PFSK-1 (cell line): ENCODE results near the gene PRB2. TPM values are rescaled to one million over a fixed set of nuclear protein-coding genes. Genes with fewer than 3 reads are reported as not detected.
"Not testable (repeated sequence)": the region's sequence is repeated elsewhere in the genome, so short reads cannot be mapped to it uniquely, and the experiment has no call there.

ENCODE experiments used
- FOXP2 ChIP-seq: optimal IDR thresholded peaks from 2 replicates; pipeline ENCODE3; 2011; ENCODE audit warnings: borderline replicate concordance, control low read depth, inconsistent platforms; ENCODE audit not compliant: insufficient read depth; ENCODE audit errors: extremely low read length, extremely low read depth
- POLR2AphosphoS5 ChIP-seq: IDR thresholded peaks from 2 replicates; pipeline ENCODE4 v1.6.1; 2012; ENCODE audit warnings: low read depth, mild to moderate bottlenecking, control low read depth, low read length, moderate library complexity
- SIN3A ChIP-seq: IDR thresholded peaks from 2 replicates; pipeline ENCODE4 v1.6.1; 2012; ENCODE audit warnings: mild to moderate bottlenecking, low read length, moderate library complexity, borderline replicate concordance; ENCODE audit not compliant: insufficient read depth
- TAF1 ChIP-seq: IDR thresholded peaks from 2 replicates; pipeline ENCODE4 v1.6.1; 2012; ENCODE audit warnings: low read length, control low read depth, borderline replicate concordance; ENCODE audit not compliant: insufficient read depth
- polyA plus RNA-seq: library from polyadenylated mRNA; unstranded; fragments of >200 nt; gene quantifications from one replicate; pipeline ENCODE4 v1.2.1, GENCODE V29; 2012; ENCODE audit warnings: low read depth, missing spikeins; ENCODE audit not compliant: insufficient read length
- TF ChIP-seq, protein P1 (sequence below), 2 experiments: IDR thresholded peaks; 2 replicates each; pipeline versions ENCODE4 v1.6.1 to v1.8.0; 2011 to 2012; ENCODE audit warnings: low read depth in 2 of 2, low read length in 2 of 2, control low read depth in 1 of 2, inconsistent platforms in 1 of 2, mild to moderate bottlenecking in 1 of 2, moderate library complexity in 1 of 2; ENCODE audit not compliant: insufficient read depth in 1 of 2

Gene PRB2
- not detected for polyA plus RNA-seq

DNA sequence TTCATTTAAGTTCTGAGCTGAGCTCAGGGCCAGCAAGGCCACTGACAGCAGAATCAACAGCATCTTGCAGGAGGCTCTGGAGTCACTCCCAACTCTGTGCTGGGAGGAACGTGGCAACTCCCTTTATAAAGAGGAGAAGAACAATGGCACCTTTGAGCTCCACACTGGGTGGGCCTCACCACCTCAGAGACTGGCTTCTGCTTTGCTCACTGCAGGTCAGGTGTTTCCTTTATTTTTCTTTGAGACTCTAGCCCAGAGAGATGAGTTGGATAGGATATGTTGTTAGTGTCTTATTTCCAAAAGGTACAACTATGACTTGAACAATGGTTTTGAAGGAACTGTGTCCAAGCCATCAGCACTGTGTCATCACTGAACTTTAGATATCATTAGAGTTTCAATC, at the start of gene PRB2:
Gene PRB2, minus strand, starts transcription at position 101 of the 400 bp plus-strand sequence. Its CDS starts 38 bp downstream, at position 63.
- not testable (repeated sequence) for TF ChIP-seq POLR2AphosphoS5, FOXP2, SIN3A

DNA sequence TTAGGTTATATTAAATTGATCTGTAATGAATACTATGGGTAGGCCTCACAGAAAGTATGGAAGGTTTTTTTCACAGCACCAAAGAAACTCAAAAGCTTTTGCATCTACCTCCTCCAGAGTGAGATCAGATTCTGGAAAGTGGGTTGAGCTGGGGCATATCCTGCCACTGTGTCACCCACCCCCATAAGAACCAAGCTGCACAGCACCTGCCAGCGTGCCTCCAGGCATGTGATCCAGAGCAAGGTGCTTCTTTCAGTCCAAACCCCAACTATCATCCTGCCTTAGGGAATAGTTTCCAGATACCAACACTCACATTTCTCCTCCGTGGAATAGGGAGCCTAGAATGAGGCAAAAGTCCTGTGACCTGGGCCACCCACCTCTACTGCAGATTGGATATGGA, 42.6 kb upstream of the PRB2 start:
- TF ChIP-seq SIN3A (no peak), FOXP2 (no peak), POLR2AphosphoS5 (no peak), TAF1 (no peak)
- TF ChIP-seq, protein P1, sequence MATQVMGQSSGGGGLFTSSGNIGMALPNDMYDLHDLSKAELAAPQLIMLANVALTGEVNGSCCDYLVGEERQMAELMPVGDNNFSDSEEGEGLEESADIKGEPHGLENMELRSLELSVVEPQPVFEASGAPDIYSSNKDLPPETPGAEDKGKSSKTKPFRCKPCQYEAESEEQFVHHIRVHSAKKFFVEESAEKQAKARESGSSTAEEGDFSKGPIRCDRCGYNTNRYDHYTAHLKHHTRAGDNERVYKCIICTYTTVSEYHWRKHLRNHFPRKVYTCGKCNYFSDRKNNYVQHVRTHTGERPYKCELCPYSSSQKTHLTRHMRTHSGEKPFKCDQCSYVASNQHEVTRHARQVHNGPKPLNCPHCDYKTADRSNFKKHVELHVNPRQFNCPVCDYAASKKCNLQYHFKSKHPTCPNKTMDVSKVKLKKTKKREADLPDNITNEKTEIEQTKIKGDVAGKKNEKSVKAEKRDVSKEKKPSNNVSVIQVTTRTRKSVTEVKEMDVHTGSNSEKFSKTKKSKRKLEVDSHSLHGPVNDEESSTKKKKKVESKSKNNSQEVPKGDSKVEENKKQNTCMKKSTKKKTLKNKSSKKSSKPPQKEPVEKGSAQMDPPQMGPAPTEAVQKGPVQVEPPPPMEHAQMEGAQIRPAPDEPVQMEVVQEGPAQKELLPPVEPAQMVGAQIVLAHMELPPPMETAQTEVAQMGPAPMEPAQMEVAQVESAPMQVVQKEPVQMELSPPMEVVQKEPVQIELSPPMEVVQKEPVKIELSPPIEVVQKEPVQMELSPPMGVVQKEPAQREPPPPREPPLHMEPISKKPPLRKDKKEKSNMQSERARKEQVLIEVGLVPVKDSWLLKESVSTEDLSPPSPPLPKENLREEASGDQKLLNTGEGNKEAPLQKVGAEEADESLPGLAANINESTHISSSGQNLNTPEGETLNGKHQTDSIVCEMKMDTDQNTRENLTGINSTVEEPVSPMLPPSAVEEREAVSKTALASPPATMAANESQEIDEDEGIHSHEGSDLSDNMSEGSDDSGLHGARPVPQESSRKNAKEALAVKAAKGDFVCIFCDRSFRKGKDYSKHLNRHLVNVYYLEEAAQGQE (IDR thresholded peaks at IDR 0.05; ENCODE audit: insufficient read depth in 1 of 2, low read depth in 2 of 2, low read length in 2 of 2) = no peak

DNA sequence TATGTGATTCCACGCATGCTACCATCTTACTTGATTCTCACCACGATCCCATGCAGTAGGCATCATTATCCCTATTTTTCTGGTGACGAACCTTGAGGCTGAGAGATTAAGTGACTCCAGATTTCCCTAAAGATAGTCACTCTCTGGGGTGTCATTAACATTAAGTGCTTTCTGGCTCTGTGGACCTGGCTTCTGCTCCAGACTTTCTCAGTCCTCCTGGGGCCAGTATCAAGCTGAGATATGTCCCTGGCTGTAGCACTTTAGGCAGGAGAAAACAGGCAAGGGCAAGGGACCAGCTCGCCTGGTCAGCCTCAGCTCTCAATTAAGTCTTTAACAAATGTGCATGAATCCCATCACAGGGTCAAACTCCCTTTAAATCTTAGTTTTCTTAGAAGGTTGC, 38.3 kb upstream of the PRB2 start:
- TF ChIP-seq, protein P1 (IDR thresholded peaks at IDR 0.05; ENCODE audit: insufficient read depth in 1 of 2, low read depth in 2 of 2, low read length in 2 of 2) = no peak
- TF ChIP-seq FOXP2 (no peak), SIN3A (no peak), TAF1 (no peak), POLR2AphosphoS5 (no peak)

DNA sequence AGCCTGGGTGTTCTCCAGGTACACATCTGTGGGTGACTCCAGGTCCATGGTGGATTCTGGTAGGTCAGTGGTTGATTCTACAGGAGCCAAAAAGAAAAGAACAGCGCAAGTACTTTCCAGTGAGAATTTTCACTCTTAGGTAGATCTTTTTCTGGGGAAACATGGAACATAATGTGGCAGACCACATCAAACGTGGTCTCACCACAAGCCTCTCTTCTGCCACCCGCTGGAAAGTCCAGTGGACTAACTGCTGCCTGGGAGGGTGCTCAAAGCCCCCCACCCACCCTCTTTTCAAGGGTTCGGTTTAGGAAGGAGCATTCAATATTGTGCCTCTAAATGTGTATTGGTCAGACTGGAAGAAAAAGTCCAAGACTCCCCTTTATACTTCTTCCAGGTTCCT, 36.1 kb upstream of the PRB2 start:
- TF ChIP-seq POLR2AphosphoS5 (no peak), FOXP2 (no peak), SIN3A (no peak), TAF1 (no peak)
- TF ChIP-seq, protein P1 (IDR thresholded peaks at IDR 0.05; ENCODE audit: insufficient read depth in 1 of 2, low read depth in 2 of 2, low read length in 2 of 2) = no peak

DNA sequence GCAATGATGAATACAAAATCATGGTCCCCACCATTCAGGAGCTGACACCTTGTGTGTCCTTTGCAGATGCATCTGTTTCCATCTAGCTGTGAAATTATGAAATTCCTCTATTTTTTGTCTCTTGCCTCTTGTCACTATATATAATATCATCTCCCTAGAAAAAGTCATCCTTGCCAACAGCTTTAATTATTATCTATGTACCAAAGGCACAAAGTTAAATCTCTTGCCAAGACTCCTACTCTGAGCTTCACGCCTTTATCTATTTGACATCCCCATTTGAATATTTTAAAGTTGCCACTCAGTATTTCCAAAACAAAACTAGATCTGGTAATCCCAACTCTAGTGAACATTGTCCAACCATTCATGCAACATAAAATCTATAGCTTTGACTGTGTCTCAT, 32.0 kb upstream of the PRB2 start:
- TF ChIP-seq TAF1 (no peak), POLR2AphosphoS5 (no peak), FOXP2 (no peak), SIN3A (no peak)
- TF ChIP-seq, protein P1 (IDR thresholded peaks at IDR 0.05; ENCODE audit: insufficient read depth in 1 of 2, low read depth in 2 of 2, low read length in 2 of 2) = no peak
